Fibroblast of the conjunctiva (primary cell): ENCODE data around the gene PDE3B.
"Not testable (repeated sequence)": the region's sequence is repeated elsewhere in the genome, so short reads cannot be mapped to it uniquely, and the experiment has no call there.

ENCODE experiments used
- DNase-seq: peaks from one replicate; pipeline ENCODE4 v3.0.0-alpha.2; 2010; ENCODE audit warnings: low read depth

Gene PDE3B

GRCh38 chr11:14809466-14809865, 165.9 kb downstream of the PDE3B start:
- DNase-seq: peak; percentile 12

GRCh38 chr11:14812757-14813156, 169.2 kb downstream of the PDE3B start:
- no peak for DNase-seq

- DNase-seq: no peak
Observed at GRCh38 chr11:14813516-14813915, 169.9 kb downstream of the PDE3B start.

- no peak for DNase-seq
Observed at GRCh38 chr11:14818779-14819178, 175.2 kb downstream of the PDE3B start.

- DNase-seq: no peak
Observed at GRCh38 chr11:14819596-14819995, 176.0 kb downstream of the PDE3B start.

- DNase-seq: no peak
Observed at GRCh38 chr11:14821031-14821430, 177.4 kb downstream of the PDE3B start.

- no peak for DNase-seq
Observed at GRCh38 chr11:14826600-14826999, 183.0 kb downstream of the PDE3B start.

GRCh38 chr11:14835496-14836492, 192.2 kb downstream of the PDE3B start:
- no peak for DNase-seq

- DNase-seq: no peak
Observed at GRCh38 chr11:14842002-14842401, 198.4 kb downstream of the PDE3B start.

- peak; percentile 33 for DNase-seq
Observed at GRCh38 chr11:14852571-14853177, 209.1 kb downstream of the PDE3B start.

GRCh38 chr11:14854057-14854456, 210.5 kb downstream of the PDE3B start:
- no peak for DNase-seq

GRCh38 chr11:14855890-14856289, 212.3 kb downstream of the PDE3B start:
- DNase-seq: no peak

- DNase-seq: no peak
Observed at GRCh38 chr11:14857621-14858020, 214.0 kb downstream of the PDE3B start.

- DNase-seq: no peak
Observed at GRCh38 chr11:14858404-14858803, 214.8 kb downstream of the PDE3B start.

GRCh38 chr11:14860511-14860910, 216.9 kb downstream of the PDE3B start:
- no peak for DNase-seq

- DNase-seq: no peak
Observed at GRCh38 chr11:14861680-14862079, 218.1 kb downstream of the PDE3B start.

GRCh38 chr11:14863775-14864174, 220.2 kb downstream of the PDE3B start:
- not testable (repeated sequence) for DNase-seq

- no peak for DNase-seq
Observed at GRCh38 chr11:14872032-14872431, 228.4 kb downstream of the PDE3B start.

GRCh38 chr11:14873632-14874031, 230.0 kb downstream of the PDE3B start:
- DNase-seq: no peak

GRCh38 chr11:14875163-14875562, 231.6 kb downstream of the PDE3B start:
- DNase-seq: no peak

GRCh38 chr11:14881576-14882193, 238.1 kb downstream of the PDE3B start:
- DNase-seq: no peak

GRCh38 chr11:14882196-14882595, 238.6 kb downstream of the PDE3B start:
- DNase-seq: no peak

GRCh38 chr11:14883683-14884082, 240.1 kb downstream of the PDE3B start:
- DNase-seq: not testable (repeated sequence)
